ENCODE data around the gene IP6K1.

The IP6K1 gene

DNA sequence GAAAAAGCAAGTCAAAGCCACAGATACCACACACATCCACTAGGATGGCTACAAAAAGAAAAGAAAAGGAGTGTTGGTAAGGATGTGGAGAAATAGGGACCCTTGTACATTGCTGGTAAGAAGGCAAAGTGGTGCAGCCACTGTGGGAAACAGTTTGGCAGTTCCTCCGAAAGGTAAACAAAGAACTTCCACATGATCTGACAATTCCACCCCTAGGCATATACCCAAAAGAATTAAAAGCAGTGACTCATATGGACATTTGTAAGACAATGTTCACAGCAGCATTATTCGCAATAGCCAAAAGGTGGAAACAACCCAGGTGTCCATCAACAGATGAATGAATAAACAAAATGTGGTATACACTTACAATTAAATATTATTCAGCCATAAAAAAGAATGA lies 40.4 kb downstream of the IP6K1 start:
- TF ChIP-seq, protein P1, sequence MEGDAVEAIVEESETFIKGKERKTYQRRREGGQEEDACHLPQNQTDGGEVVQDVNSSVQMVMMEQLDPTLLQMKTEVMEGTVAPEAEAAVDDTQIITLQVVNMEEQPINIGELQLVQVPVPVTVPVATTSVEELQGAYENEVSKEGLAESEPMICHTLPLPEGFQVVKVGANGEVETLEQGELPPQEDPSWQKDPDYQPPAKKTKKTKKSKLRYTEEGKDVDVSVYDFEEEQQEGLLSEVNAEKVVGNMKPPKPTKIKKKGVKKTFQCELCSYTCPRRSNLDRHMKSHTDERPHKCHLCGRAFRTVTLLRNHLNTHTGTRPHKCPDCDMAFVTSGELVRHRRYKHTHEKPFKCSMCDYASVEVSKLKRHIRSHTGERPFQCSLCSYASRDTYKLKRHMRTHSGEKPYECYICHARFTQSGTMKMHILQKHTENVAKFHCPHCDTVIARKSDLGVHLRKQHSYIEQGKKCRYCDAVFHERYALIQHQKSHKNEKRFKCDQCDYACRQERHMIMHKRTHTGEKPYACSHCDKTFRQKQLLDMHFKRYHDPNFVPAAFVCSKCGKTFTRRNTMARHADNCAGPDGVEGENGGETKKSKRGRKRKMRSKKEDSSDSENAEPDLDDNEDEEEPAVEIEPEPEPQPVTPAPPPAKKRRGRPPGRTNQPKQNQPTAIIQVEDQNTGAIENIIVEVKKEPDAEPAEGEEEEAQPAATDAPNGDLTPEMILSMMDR (IDR thresholded peaks at IDR 0.05): no peak

DNA sequence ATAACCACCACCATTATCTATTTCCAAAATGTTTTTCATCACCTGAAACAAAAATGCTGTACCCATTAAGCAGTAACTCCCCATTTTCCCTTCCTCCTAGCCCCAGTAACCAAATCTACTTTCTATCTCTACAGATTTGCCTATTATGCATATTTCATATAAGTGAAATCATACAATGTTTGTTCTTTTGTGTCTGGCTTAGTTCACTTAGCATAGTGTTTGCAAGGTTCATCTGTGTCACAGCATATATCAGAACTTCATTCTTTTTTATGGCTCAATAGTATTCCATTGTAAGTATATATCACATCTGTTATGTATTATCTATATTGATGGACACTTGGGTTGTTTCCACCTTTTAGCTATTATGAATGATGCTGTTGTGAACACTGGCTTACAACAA lies 45.9 kb downstream of the IP6K1 start:
- TF ChIP-seq, protein P1 (IDR thresholded peaks at IDR 0.05): no peak

DNA sequence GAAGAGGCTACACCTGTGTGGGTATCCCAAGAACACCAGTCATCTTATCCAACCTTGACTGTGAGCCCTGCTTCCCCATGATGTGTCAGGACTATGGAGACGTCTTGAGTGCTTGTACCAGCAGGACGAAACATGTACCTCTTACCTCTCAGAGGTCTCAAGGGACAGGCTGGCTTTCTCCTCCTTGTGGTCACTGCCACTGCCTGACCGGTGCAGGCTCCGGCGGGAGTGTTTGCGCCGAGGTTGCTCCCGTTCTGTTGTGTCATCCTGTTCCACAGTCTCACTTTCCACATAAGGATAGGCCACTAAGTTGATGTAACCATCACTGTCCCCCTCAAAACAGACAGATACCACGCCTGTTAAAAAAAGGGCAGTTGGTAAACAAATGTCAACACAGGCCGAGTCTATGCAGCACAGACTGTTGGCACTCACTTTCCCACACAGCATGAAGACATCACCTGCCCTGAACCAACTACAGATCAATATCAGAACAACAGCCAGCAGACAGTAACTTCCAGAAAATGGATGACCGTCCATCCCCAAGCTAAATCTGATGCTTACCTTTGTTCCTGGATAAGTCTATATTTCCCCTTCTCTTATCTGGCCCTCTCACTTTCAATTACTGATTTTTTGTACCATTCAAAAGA lies 48.2 kb downstream of the IP6K1 start:
- TF ChIP-seq, protein P1 (IDR thresholded peaks at IDR 0.05): no peak

DNA sequence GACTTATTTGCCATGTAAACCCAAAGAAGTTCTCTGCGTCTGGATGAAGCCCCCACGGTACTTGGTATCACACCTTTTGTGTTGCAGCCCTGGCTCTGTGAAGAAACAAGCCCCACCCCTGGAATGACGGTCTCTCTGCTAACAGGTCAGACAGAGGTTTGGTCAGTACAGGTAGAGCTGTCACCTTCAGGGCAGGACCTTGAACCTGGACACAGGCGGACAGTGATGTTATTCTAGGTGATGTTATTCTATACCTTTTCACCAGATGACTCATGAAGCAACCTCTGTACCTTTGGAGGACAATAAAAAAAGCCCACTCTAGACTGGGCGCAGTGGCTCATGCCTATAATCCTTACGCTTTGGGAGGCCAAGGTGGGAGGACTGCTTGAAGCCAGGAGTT lies 51.6 kb downstream of the IP6K1 start:
- TF ChIP-seq, protein P1 (IDR thresholded peaks at IDR 0.05): no peak

DNA sequence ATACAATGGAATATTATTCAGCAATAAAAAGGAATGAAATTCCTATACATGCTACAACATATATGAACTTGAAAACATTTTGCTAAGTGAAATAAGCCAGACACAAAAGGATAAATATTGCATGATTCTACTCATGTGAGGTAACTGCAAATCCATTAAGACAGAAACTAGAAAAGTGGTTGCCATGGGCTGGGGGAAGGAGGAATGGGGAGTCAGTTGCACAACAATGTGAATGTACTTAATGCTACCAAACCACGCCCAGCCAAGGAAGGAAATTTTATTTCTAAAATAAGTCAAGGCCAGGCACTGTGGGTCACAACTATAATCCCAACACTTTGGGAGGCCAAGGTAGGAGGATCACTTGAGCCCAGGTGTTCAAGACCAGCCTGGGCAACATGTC lies 52.8 kb downstream of the IP6K1 start:
- TF ChIP-seq, protein P1 (IDR thresholded peaks at IDR 0.05): no peak

DNA sequence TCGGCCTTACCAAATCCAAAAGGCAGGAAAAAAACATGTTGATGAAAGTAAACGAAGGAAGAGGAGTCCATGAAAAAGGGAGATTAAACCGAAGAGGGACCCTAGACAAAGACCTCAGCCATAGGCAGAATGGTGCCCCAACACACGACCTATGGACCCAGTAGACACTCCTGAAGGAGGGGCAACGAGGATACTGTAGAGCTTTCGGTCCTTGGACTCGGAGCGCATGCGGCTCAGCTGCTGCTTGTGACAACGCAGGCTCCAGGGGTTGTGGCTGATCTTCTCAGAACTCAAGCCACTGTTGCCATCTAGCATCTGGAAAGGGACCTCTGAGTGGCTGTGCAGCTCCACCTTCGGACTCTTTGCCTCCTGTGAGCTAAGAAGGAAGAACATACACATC lies 53.7 kb downstream of the IP6K1 start:
- TF ChIP-seq, protein P1 (IDR thresholded peaks at IDR 0.05): no peak

DNA sequence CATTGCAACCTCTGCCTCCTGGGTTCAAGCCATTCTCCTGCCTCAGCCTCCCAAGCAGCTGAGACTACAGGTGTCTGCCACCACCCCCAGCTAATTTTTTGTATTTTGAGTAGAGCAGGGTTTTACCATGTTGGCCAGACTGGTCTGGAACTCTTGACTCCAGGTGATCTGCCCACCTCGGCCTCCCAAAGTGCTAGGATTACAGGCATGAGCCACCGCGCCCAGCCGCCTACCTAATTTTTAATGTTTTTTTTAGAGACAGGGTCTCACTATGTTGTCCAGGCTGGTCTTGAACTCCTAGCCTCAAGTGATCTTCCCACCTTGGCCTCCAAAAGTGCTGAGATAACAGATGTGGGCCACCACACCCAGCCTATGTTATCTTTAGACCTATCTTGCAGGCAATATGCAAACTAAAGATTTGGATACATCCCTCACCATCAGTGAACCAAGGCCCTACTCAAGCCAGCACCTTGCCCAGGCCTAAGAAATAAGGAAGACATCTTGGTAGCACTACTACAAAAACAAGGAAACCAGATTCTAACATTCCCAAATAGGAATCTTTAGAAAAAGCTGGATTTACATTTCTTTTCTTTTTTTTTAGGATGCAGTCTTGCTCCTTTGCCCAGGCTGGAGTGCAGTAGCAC lies 56.3 kb downstream of the IP6K1 start:
- TF ChIP-seq, protein P1 (IDR thresholded peaks at IDR 0.05): no peak

Measured in LNCAP (cell line).